GM18861 (cell line): ENCODE data around the gene PGS1.
A peak's percentile ranks its signal among the peaks of the same experiment; 100 is the strongest.

ENCODE experiments used
- ATAC-seq: cut with Tn5 transposase; IDR thresholded peaks from one replicate; pipeline ENCODE4 v1.9.1; 2021; ENCODE audit not compliant: unreplicated experiment

The PGS1 gene

GRCh38 chr17:78345791-78346494 is 32.5 kb upstream of the PGS1 start:
- no peak for ATAC-seq

- ATAC-seq = no peak
Observed at GRCh38 chr17:78346605-78347250, 31.7 kb upstream of the PGS1 start.

- no peak for ATAC-seq
Observed at GRCh38 chr17:78347453-78347852, 31.0 kb upstream of the PGS1 start.

DNA sequence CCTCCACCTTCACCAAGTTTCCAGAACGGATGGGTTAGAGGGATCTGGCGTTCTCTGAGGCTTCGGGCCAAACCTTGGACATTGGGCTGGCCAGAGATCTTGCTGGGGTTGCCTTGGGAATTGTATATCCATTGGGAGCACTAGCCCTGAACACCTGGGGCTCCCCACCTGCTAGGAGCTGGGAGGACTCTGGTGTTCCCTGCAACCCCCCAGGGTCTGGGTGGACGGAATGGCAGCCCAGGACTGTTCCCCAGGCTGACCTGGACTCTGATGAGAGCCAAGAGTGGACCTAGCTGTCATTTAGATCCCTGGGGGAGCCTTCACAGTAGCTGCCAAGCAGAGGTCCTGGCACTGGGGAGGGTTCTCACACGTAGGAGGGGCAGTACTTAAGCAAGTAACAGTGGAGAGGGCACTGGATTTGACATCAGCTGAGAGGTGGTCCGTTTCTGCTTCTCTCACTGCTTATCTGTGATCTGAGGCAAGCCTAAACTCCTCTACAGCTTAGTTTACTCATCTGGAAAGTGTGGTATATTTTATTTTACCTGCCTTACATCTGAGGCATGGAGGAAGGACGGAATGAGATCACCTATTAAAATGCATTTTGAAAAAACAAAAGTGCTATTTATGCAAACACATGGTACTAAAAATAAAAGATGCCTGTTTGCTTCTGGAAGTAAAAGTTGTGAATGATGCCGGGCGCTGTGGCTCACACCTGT is 30.2 kb upstream of the PGS1 start:
- ATAC-seq = no peak

DNA sequence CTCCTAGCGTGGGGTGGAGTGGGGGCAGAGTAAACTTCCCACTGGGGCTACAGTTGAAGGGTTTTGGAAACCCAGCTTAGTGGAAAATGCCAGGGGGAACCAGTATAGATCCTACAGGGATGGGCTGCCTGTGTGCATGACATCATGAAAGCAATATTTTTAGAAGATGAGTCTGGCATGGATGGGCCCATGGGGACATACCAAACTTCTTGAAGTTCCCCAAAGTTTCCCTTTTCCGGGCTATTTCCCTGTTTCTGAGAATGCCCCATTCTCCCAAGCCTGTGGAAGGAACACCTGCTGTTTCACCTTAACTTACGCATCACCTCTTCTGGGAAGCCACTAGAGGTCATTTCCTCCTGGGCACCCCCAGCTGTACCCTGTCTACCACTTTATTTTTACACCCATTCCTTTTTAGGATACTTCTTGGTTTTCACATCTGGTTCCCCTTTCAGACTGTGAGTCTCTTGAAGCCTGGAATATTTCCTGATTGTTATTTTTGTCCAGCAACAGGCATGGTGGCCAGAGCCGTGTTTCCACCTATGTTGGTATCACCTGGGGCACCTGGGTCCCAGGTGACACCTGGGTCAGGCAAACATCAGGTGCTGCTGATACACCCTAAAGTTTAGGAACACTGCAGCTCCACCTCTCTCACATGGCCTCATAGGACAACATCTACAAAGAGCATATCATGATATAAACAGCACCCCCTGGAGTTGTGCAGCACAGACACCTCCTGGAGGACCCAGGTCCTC is 28.4 kb upstream of the PGS1 start:
- no peak for ATAC-seq

GRCh38 chr17:78351449-78352006 is 26.9 kb upstream of the PGS1 start:
- no peak for ATAC-seq

DNA sequence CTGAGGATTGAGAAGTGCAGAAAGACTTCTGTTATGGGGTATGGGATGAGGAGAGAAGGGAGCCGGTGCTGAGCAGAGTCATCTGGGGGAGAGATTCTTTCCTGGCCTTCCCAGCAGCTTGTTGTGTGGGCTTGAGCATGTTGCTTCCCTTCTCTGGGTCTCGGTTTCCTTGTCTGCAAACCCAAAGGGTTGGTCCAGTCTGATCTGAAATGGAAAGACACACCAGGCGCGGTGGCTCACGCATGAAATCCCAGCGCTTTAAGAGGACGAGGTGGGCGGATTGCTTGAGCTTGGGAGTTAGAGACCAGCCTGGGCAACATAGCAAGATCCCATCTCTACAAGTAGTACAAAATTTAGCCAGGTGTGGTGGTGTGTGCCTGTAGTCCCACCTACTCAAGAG is 24.6 kb upstream of the PGS1 start:
- ATAC-seq = no peak

DNA sequence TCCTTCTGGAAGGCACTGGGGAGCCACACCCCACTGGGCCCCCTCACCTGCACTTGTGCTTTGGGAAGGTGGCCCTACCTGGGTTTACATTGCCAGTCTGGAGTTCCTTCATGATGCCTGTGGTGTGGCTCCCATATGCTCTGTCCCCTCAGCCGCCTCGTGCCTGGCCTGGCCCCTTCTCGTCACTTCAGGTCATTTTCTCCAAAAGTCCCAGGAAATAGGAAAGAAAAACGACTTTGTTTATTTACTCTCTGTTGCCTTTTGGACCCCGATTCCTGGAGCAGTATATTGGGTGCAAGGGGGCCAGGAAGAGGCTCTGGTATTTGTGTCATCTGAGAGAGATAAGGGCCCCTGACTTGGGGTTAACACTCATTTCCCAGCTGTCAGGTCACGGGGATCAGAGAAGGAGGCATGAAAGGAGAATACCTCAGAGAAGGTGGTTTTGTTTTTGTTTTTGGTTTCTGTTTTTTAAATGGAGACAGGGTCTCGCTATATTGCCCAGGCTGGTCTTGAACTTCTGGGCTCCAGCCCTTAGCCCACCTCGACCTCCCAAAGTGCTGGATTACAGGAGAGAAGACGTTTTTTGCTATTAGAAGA is 23.3 kb upstream of the PGS1 start:
- ATAC-seq = no peak

DNA sequence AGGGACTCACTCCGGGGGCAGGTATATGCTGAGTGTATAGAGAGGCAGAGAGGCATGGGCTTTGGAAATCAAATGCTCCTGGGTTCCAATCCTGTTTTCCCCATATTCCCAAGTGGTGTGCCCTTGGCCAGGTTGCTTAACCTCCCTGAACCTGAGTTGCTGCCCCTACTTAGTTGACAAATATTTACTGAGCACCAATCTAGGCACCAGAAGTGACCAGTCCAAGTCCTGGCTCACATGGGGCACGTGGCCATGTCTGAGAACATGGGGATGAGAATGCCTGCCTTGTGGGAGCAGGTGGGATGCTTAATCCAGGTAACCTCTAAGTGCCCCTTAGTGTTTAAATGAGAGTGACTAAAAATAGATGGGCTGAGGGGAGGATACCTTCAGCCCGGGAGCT is 22.7 kb upstream of the PGS1 start:
- no peak for ATAC-seq

DNA sequence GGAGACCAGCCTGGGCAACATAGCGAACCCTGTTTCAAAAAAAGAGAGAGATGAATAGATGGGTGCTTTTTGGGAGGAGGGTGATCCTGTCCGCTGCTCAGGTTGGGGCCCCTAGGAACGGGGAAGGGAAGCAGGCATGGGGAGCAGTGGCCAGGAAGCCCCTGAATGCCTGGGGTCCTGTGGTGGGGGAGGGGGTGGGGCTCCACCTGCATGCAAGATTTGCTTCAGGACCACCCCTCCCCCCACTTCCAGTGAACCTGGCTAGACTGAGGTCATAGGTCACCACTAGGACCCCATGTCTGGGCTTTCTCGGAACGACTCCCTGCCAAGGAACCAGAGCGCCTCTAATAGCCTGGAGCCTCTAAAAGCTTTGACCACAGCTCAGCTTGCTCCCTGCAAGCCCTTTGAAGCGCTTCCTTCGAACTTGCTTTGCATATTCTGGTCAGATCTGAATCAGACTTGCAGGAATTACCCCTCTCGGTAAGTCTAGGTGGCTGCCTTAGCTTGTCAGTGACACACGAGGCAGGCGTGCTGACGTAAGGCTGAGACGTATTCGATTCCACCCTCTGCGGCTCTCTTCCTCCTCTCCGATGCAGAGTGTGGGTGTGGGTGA is 22.2 kb upstream of the PGS1 start:
- peak; percentile 73 for ATAC-seq

GRCh38 chr17:78357177-78357586 is 21.3 kb upstream of the PGS1 start:
- ATAC-seq = no peak

DNA sequence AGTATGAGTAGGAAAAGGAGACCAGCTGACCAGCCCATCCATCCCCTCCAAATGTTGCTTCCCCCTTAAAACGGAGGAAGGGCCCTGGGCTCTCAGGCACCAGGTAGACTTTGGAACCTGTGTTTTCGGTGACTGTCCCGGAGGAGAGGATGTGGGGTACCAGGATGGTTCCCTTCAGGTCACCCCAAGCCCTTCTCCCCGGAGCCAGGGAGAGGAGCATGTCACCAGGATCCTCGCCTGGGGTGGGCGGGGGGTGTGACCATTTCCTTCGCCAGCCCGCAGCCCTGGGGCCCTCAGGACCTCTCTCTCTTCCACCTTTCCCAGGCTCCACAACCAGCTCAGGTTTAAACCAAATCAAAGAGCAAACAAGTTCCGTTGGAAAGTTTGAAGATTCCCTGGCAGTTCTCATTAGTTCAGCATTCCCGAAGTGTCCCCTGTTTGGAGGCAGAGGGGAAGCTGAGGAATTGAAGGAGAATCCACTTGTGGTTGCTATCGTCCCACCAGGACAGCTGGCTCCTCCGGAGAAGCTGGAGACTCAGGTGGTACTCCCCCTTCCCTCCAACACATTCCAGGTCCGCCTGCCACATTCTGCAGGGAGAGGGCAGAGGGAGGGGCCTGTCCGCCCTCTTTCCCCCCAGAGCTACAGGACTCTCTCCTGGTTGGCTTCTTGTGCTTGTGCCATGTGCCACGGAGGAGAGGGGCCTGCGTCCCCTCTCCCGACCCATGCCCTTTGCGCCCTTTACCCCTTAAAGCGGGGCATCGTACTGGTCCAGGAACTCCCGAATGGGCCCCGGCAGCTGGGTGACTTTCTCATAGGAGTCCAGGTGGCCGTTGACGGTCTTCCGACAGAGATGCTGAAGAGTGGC is 20.5 kb upstream of the PGS1 start:
- no peak for ATAC-seq

DNA sequence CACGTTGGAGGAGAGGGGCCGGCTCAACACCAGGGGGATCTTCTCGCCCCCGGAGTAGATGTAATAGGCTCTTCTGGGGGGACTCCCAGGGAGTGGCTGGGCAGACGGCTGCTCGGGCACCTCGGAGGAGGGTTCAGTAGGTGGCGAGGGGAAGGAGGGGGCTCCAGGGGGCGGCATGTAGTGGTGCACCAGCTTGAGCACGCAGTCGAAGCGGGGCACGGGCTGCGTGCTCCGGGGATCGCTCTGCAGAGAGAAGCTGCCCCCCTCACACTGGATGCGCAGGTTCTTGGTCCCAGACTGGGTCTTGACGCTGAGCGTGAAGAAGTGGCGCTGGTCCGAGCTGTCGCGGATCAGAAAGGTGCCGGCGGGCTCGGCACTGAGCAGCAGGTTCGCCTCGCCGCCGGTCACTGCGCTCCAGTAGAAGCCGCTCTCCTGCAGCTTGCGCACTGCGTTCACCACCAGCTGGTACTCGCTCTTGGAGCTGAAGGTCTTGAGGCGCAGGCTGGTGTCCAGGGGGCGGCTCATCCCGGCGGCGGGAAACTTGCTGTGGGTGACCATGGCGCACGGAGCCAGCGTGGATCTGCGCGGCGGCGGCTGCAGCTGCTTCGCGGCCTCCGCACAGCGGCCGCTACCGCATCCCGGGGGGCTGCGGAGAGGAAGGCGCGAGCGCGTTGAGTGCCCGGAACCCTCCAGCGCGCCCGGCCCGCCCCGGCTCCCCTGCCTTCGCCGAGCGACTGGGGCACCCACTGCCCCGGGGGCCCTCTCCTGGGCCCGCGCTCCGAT is 19.7 kb upstream of the PGS1 start:
- ATAC-seq = no peak

DNA sequence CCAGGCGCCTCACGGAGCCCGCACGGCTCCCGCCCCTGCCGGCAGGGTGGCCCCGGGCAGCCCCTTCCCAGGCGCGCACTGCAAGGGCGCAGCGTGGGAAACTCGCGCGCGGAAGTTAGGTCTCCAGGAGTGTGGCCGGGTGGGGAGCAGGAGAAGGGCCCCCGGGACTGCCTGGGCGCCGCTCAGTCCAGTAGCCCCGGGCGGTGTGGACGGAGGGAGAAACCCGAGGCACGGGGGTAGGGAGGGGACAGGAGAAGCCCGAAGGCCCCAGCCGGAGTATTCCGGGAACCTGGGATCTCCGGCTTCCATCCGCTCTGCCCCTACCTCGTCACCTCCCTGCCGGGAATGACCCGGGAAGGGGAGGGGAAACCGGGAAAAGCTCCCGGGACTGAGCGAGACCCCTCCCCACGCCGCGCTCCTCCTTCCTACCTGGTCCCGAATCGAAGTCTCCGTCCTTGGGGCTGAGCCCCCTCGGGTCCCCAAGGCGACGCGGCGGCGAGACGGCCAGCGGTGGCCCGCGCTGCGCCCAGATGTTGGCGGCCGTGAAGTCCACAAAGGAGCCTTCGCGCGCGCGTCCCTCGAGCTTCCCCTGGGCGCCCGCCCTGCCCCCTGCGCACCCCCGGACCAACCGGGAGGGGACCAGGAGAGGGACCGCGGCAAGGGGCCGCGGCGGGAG is 19.0 kb upstream of the PGS1 start:
- ATAC-seq = no peak

GRCh38 chr17:78359997-78360370 is 18.5 kb upstream of the PGS1 start, which contains the start of gene SOCS3:
Gene SOCS3, minus strand, starts transcription at chr17:78360077. Its CDS starts 982 bp downstream, at chr17:78359095.
- no peak for ATAC-seq

DNA sequence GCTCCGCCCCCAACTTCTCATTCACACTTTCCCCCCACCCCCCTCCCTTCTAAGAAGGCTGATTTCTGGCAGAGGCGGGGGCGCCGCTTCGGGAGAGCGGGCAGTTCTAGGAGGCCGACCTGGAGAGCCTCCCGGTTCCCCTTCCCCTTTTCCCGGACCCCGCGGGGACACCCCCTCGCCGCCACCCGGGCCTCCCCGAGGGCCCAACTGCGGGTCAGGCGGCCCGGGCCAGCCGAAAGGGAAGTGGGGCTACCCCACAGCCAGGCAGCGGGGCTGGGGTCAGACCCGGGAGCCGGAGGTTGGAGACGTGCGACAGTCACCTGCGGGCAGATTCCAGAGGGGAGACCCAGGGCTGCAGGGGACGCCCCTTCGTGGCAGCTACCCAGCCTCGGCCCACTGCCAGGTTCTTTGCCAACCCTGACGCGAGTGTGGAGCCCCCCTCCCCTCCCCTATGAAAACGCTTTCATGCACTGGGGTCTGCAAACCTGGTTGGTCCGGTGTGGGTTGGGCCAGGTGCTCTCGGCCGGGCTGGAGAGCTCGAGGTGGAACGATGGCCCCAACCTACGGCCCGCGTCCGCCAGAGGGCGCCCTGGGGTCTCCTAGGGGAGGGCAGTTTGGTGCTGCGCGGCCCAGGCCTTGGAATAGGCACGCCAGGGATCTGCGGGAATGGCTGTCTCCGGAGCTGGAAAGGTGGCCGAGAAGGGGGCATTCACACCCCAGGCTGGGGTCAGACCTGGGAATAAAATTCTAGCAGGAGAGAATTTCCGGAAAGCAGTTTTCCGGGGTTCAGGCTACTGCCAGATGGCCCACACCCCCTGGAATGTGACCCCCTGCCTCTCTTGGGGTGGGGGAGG is 17.9 kb upstream of the PGS1 start:
- no peak for ATAC-seq

DNA sequence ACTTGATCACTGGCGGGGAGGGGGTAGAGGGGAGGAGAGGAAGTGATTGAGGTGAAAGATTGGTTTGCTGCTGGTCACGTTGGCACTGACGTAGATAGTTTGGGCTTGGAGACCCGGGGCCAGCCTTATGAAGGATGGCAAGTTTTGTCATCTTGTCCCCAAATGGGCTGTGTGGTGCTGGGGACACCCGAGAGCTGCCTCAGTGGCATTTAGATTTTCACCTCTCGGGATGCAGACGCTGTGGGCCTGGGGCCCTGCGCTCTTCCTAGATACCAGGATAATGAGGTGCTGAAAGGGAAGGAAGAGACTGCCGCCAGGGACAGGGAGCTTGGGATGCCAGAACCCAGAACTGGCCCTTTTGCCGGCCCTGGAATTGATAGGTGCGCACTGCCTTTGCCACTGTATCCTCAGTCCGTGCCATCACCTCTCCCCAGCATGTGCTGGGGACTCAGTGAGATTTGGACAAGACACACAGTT is 17.2 kb upstream of the PGS1 start:
- no peak for ATAC-seq
